ENCODE data around the gene INPP5A.

The INPP5A gene

DNA sequence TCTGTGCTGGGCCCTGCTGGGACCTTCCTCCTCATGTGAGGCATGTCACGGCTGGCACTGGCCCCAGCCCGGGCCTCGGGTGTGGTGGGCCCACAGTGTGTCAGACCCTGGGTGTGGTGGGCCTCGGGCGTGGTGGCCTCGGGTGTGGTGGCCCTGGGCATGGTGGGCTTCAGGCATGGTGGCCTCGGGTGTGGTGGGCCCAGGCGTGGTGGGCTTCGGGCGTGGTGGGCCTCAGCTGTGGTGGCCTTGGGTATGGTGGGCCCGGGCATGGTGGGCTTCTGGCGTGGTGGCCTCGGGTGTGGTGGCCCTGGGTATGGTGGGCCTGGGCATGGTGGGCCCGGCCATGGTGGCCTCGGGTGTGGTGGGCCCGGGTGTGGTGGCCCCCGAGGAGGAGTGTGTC, 207.9 kb downstream of the INPP5A start:
- no peak for TF ChIP-seq POLR2A (IDR thresholded peaks at IDR 0.05; ENCODE audit: low read depth, low read length)
- FAIRE-seq (no peak), DNase-seq (ENCODE audit: insufficient read length, low spot score) (no peak)

DNA sequence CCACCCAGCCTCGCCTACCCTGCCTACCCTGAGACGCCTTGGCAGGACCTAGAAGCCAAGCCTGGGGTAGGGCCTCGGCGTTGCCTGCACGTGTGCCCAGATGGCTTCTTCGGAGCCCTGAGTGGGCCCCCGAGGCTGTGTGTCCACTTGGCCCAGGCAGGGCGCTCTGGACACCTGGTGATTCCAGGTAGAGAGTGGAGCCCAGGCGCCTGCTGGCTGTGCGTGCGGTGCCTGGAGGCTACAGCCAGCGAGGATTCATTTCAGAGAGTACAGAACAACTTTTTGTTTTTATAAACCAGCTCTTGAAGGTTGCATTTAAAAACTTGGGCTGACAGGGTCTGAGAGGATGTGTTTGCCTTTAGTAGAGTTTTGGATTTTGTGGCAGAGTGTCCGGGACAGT, 208.4 kb downstream of the INPP5A start:
- DNase-seq (ENCODE audit: insufficient read length, low spot score) (no peak), FAIRE-seq (no peak)
- no peak for TF ChIP-seq POLR2A (IDR thresholded peaks at IDR 0.05; ENCODE audit: low read depth, low read length)

DNA sequence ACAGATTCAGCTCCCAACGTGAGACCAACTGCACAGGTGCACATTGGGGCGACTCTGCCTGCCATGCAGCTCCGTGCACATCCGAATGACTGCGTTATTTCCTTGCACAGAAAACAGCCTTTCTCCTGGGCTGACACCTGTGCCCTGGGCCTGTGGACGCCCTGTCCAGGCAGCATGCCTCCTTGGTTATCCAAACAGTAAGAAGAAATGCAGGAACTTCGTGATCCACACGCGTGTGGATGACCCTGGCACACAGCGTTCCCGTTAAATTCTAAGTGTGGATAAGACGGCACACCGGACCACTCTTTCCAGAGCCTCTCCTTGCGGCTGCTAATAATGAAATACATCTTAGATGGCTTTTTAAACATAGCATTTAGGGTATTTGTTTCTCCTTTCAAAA, 208.8 kb downstream of the INPP5A start:
- TF ChIP-seq POLR2A (IDR thresholded peaks at IDR 0.05; ENCODE audit: low read depth, low read length), result no peak
- DNase-seq (ENCODE audit: insufficient read length, low spot score), result no peak
- no peak for FAIRE-seq

DNA sequence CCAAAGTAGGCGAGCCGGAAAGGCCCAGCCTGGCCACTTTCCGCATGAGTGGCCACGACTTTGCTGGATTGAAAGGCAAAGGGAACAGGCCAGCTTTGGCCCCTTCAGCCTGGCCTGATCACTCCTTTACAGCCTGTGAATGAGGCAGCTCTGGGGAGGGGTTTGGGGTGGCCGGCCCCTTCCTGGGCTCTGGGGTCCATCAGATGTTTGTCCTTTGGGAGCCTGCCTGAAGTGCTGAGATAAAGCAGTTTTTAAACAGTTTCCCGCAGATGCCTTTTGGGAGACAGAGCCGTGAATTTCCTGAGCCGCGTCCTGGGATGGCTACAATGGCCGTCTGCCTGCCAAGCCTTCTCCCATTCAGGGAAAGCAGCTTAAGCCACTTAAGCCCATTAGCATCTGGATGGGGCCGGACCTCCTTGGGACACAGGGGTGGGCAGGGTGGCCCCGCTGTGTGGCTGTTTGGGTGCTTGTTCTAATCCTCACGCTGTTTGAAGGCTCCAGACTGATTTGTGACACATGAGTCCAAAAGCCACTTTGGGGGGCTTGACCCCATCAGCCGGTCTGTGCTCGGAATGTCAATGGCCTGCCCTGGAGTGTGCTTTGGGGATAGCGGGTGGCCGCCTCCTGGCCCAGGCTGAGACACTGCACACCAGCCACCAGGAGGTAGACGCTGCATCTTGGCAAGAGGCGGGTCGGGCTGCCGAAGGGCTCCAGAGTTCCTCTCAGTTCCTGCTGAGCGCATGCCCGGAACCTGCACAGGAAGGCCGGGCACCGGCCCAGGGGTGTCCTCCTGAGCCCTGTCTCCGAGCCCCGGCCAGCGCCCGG, 209.4 kb downstream of the INPP5A start:
- TF ChIP-seq POLR2A (IDR thresholded peaks at IDR 0.05; ENCODE audit: low read depth, low read length), result no peak
- no peak for FAIRE-seq

DNA sequence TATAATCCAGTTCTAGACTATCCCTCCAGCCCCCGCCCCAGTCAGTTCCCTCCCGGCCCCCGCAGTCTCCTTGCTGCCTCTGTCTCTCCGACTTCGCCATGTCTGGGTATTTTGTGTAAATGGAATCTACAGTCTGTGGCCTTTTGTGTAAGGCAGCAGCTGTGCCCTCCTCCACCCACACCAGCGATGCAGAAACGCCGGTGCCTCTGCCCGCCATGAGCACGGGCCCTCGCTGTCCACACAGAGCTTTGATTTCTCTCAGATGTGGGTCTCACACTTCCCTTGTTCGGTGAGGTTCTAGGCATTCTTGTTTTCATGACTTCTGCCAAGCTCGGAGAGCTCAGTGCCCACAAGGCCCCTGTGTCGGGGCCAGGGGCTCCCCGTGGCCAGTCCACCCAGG, 210.5 kb downstream of the INPP5A start:
- DNase-seq (ENCODE audit: insufficient read length, low spot score) (no peak), FAIRE-seq (no peak)
- TF ChIP-seq POLR2A (IDR thresholded peaks at IDR 0.05; ENCODE audit: low read depth, low read length), result no peak

More for the DNA sequence above, 209.4 kb downstream of the INPP5A start:
- DNase-seq (ENCODE audit: insufficient read length, low spot score), result no peak

DNA sequence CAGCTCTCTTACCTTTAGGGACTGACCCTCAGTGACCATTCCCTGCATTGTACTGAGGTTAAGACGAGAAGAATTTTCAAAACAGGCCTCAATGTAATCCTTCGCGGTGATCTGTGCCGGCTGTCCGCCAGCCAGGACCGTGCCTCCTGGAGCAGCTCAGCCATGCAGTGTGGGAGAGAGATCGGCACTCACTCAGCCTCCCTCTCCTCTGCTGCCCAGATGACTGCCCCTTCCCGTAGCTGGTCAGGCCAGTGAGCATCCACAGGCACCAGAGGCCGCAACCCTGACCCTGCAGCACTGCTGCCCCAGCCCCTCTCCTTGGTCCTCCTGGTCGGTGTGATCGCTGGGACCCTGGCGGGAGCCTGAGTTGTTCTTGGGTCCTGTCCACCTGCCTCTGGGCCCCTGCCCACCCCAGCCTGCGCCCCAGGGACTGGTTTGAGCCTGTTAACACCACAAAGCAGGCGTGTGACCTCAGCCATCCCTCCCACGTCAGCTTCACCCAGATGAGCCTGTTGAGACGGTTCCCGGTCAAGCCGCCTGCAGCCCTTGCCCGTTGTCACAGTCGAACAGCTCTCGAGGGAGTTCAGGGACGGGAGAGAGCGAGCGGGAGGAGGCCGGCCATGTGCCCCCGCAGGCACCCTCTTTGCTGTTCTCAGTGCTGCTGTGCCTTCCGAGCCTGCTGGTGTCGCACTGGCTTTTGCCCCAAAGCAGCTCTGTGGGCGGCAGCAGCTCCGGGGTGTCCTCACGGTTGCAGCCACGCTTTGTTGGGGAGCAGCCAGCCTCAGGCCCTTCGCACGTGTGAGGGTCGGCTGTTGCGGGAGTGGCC, 211.2 kb downstream of the INPP5A start:
- FAIRE-seq (no peak), DNase-seq (ENCODE audit: insufficient read length, low spot score) (no peak)
- no peak for TF ChIP-seq POLR2A (IDR thresholded peaks at IDR 0.05; ENCODE audit: low read depth, low read length)

DNA sequence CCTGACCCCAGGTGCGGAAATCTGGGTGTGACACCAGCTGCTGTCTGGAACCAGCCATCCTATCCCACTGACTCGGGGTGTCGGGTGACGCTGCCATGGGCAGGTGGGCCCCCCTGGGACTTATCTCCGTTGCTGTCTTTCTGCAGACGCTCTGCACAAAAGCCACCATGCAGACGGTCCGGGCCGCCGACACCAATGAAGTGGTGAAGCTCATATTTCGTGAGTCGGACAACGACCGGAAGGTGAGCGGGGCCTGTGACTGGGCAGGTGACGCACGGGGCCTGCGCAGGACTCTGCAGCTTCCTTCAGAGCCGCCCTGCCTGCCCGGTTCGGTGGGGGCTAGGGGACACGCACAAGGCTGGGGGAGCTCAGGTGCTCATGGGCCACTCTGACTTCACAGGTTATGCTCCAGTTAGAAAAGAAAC, 211.8 kb downstream of the INPP5A start:
- DNase-seq (ENCODE audit: insufficient read length, low spot score) (no peak), FAIRE-seq (no peak)
- no peak for TF ChIP-seq POLR2A (IDR thresholded peaks at IDR 0.05; ENCODE audit: low read depth, low read length)

DNA sequence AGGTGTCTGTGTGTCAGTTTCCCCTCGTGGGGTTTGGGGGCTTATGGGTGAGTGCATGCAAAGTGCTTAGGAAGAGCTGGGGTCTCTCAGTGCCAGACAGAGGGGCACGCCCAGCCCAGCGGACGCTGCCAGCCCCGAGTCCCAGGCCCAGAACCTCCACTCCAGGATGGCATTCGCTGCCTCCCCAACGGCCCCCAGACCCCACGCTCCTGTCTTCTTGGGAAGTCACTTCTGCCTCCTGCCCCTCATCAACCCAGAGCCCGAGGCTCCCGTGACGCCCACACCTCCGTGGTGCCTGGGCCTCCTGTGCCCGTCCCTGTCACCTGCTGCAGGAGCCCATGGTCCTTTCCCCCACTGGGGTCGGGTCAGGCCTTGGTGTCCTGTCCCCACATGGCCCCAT, 213.3 kb downstream of the INPP5A start:
- FAIRE-seq (no peak), DNase-seq (ENCODE audit: insufficient read length, low spot score) (no peak)
- TF ChIP-seq POLR2A (IDR thresholded peaks at IDR 0.05; ENCODE audit: low read depth, low read length), result no peak

DNA sequence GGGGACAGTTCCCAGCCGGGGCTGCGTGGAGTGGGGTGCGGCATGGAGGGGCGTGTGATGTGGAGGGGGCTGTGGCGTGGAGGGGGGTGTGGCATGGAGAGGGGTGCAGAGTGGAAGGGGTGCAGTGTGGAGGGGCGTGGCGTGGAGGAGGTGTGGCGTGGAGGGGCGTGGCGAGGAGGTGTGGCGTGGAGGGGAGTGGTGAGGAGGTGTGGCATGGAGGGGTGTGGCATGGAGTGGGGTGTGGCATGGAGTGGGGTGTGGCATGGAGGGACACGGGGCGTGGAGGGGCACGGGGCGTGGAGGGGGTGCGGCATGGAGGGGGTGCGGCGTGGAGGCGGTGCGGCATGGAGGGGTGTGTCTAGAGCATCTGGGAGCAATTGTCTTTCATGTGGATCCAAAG, 214.8 kb downstream of the INPP5A start:
- no peak for DNase-seq (ENCODE audit: insufficient read length, low spot score)
- FAIRE-seq, result no peak
- no peak for TF ChIP-seq POLR2A (IDR thresholded peaks at IDR 0.05; ENCODE audit: low read depth, low read length)

DNA sequence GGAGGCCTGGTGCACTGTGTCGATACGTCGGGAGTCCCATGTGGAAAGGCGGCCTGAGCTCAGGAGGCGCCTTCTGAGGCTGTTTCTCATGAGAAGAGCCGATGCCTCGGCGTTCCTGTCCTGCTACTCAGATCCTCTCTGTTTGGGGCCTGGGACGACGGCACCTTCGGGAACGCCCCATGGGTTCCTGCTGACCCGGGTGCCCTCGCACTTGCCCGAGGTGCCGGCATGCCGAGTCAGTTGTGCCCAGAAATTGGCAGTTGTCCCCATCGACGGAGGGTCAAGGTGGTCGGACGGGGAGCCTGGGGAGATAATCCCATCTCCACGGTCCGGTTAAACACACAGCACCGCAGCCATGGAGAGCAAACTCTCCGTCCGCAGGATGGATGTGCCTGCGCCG, 215.4 kb downstream of the INPP5A start:
- TF ChIP-seq POLR2A (IDR thresholded peaks at IDR 0.05; ENCODE audit: low read depth, low read length), result no peak
- DNase-seq (ENCODE audit: insufficient read length, low spot score) (no peak), FAIRE-seq (no peak)

DNA sequence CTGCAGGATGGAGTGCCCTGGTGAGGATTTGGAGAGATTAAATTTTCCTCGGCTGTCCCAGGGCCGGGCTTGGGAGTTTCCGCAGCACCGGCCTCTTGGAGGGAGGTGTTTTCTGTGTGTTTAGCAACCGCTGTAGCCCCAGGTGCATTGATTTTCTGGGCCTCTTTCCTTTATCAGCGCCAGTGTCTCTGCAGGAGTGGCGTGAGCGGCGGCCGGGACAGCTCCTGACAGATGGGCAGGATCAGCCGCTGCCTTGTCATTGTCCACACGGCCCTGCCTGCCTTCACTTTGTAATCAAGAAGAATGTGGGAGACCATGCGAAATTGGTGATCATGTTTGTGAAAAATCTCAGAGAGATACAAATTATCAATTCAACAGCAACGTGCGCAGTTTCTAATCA, 216.0 kb downstream of the INPP5A start:
- DNase-seq (ENCODE audit: insufficient read length, low spot score) (no peak), FAIRE-seq (no peak)
- no peak for TF ChIP-seq POLR2A (IDR thresholded peaks at IDR 0.05; ENCODE audit: low read depth, low read length)

DNA sequence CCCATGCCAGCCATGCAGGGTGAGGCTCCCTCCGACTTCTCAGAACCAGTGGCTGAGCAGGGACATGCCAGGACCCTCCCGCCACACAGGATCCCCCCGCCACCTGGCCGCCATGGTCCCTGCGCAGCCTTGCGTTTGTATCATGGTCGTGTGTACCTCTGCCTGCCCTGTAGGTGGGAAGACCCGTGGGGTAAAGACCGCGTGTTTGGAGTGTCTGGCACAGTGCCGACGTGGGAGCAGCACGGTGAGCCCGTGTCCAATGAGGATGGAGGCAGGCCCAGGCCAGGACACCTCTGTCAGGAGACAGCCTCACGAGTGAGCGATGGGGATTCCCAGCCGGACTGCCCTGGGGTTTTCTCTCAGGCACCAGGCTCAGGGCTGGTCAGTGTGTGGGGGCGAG, 216.5 kb downstream of the INPP5A start:
- no peak for TF ChIP-seq POLR2A (IDR thresholded peaks at IDR 0.05; ENCODE audit: low read depth, low read length)
- DNase-seq (ENCODE audit: insufficient read length, low spot score), result no peak
- FAIRE-seq, result no peak

DNA sequence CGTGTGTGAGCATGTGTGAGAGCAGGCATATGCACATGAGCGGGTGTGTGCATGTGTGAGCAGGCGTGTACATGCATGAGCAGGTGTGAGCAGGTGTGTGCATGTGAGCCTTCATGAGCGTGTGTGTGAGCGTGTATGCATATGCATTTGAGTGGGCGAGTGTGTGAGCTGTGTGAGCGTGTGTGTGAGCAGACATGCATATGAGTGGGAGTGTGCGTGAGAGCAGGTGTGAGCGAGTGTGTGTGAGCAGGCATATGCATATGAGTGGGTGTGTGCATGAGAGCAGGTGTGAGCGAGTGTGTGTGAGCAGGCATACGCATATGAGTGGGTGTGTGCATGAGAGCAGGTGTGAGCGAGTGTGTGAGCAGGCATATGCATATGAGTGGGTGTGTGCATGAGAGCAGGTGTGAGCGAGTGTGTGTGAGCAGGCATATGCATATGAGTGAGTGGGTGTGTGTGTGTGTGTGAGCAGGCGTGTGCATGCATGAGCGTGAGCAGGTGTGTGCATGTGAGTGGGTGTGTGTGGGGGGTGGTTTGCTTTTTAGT, 217.7 kb downstream of the INPP5A start:
- DNase-seq (ENCODE audit: insufficient read length, low spot score) (no peak), FAIRE-seq (no peak)
- no peak for TF ChIP-seq POLR2A (IDR thresholded peaks at IDR 0.05; ENCODE audit: low read depth, low read length)

DNA sequence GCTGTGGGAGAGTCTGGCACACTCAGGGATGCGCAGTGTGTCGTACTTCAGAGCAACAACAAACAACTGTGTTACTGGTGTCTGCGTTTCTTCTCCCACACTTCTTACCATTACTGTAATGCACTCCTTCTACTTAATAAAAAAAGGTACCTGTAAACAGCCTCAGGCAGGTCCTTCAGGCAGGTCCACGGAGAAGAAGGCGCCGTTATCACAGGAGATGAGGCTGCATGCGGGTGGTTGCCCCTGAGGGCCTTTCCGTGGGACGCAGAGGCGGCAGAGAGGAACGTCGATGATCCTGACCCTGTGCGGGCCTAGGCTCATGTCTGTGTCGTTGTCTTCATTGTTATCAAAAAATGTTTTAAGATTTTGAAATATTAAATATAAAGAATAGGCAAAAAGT, 219.0 kb downstream of the INPP5A start:
- FAIRE-seq (no peak), DNase-seq (ENCODE audit: insufficient read length, low spot score) (no peak)
- no peak for TF ChIP-seq POLR2A (IDR thresholded peaks at IDR 0.05; ENCODE audit: low read depth, low read length)

Data from H54 (cell line).